Breast epithelium (tissue), 4 donors: ENCODE measurements around the gene SLA2. TPM values are rescaled to one million over a fixed set of nuclear protein-coding genes. Genes with fewer than 3 reads are reported as not detected.

Experiments
- DNase-seq, 2 donors: peaks; one replicate each; pipeline ENCODE4 v3.0.0-alpha.2; 2019; ENCODE audit warnings: low spot score in 2 of 2
- H3K27ac ChIP-seq, 2 donors: fragments of 200-600 bp; sonication (generic) in 1 of 2; one replicate each; pipeline ENCODE4 v1.5.1; 2016 to 2019; ENCODE audit warnings: mild to moderate bottlenecking in 1 of 2
- H3K27me3 ChIP-seq, 2 donors: fragments of 200-600 bp; sonication (generic) in 1 of 2; one replicate each; pipeline versions ENCODE4 v1.5.1 to v1.6.0; 2017 to 2019; ENCODE audit warnings: control low read depth in 1 of 2, mild to moderate bottlenecking in 1 of 2
- H3K36me3 ChIP-seq: fragments of 200-600 bp; one replicate; pipeline ENCODE4 v1.5.1; 2019
- H3K4me1 ChIP-seq, 2 donors: fragments of 200-600 bp; sonication (generic); one replicate each; pipeline ENCODE4 v1.5.1; 2016 to 2019; ENCODE audit warnings: control low read depth in 1 of 2
- H3K4me3 ChIP-seq, 3 donors: fragments of 200-600 bp; sonication (generic); 1 replicate in 2 of 3; 2 replicates in 1 of 3; pipeline ENCODE4 v1.5.1; 2016 to 2019; ENCODE audit warnings: mild to moderate bottlenecking in 3 of 3, moderate library complexity in 2 of 3
- H3K9me3 ChIP-seq, 2 donors: fragments of 200-600 bp; sonication (generic) in 1 of 2; one replicate each; pipeline ENCODE4 v1.5.1; 2016 to 2019; ENCODE audit warnings: control low read depth in 1 of 2
- POLR2A ChIP-seq: fragments of 450-650 bp; IDR thresholded peaks from one replicate; pipeline ENCODE4 v1.6.1; 2016; ENCODE audit warnings: antibody characterized with exemption, mild to moderate bottlenecking, moderate library complexity
- POLR2AphosphoS5 ChIP-seq, 3 donors: sonication (generic); formaldehyde crosslinking; IDR thresholded peaks; one replicate each; pipeline ENCODE4 v1.6.1; 2017; ENCODE audit warnings: antibody characterized with exemption in 3 of 3
- intact Hi-C: fragments of 100-400 bp; cut with DNase I; formaldehyde crosslinking; loops from one replicate; pipeline ENCODE4 v1.15.1; 2023; ENCODE audit warnings: low total_unique reads
- total RNA-seq, 3 donors: library from RNA; depleted of rRNA; stranded (reverse); fragments of >200 nt; gene quantifications; one replicate each; pipeline ENCODE4 v1.1.0, GENCODE V29; 2016
- TF ChIP-seq, protein P1 (sequence below), 3 donors: fragments of 450-650 bp; IDR thresholded peaks; one replicate each; pipeline ENCODE4 v1.5.1; 2016 to 2017; ENCODE audit warnings: antibody characterized with exemption in 3 of 3, mild to moderate bottlenecking in 3 of 3, moderate library complexity in 3 of 3

Gene SLA2
- total RNA-seq, 3 donors from 2014 or later = 0.64 to 1.6 (median 0.66) TPM

DNA sequence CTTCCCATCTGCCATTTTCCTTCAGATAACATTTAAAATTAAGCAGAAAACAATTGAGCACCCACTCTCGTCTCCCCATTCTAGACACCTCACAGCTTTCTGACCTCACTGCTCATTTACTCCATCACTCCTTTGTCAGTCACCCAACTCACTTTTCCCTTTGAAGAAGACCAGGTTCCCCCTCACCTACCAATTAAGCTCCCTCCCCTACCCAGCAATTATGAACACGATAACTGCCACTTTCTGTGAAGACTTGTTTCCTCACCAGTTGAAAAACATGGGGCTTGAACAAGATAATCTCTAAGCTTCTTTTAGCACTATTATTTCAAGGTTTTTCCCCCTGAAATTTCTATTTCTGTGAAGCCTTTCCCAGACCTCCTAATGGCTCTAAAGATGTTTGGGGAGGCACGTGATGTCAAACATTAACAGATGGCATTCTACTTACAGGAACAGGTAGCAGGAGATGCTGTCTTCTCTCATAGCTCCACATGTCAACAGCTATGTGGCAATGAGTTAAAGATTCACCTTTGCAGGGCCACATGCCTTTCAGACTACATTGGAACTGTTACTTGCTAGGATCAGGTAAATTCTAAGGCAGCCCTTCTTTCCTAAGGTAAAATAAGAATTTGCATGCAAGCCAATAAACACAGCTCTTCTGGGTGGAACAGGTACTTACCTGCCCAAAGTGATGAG is 24.8 kb upstream of the SLA2 start:
- intact Hi-C loops = no loop called here

GRCh38 chr20:36666181-36666740 is 20.3 kb upstream of the SLA2 start:
- H3K9me3 ChIP-seq = no peaks in the 10 kb centered on the region
- peaks cover 8% of the 10 kb centered on the region for H3K36me3 ChIP-seq
- H3K4me1 ChIP-seq = no peaks in the 10 kb centered on the region
- intact Hi-C loops = loop anchor here (5.0 kb wide), 1 partner anchor 1201 kb away; no protein-coding TSS in a partner anchor
- no peaks in the 10 kb centered on the region for H3K27me3 ChIP-seq
- no peak overlapping the region for H3K4me3 ChIP-seq
- no peak for DNase-seq
- H3K27ac ChIP-seq = no peak overlapping the region
- TF ChIP-seq POLR2AphosphoS5 (IDR thresholded peaks at IDR 0.05) = no peak
- TF ChIP-seq, protein P1, sequence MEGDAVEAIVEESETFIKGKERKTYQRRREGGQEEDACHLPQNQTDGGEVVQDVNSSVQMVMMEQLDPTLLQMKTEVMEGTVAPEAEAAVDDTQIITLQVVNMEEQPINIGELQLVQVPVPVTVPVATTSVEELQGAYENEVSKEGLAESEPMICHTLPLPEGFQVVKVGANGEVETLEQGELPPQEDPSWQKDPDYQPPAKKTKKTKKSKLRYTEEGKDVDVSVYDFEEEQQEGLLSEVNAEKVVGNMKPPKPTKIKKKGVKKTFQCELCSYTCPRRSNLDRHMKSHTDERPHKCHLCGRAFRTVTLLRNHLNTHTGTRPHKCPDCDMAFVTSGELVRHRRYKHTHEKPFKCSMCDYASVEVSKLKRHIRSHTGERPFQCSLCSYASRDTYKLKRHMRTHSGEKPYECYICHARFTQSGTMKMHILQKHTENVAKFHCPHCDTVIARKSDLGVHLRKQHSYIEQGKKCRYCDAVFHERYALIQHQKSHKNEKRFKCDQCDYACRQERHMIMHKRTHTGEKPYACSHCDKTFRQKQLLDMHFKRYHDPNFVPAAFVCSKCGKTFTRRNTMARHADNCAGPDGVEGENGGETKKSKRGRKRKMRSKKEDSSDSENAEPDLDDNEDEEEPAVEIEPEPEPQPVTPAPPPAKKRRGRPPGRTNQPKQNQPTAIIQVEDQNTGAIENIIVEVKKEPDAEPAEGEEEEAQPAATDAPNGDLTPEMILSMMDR (IDR thresholded peaks at IDR 0.05) = no peak
- TF ChIP-seq POLR2A = no peak

More for the DNA sequence above, 24.8 kb upstream of the SLA2 start:
- no peaks in the 10 kb centered on the region for H3K9me3 ChIP-seq
- DNase-seq = no peak
- H3K4me3 ChIP-seq = no peak overlapping the region
- no peaks in the 10 kb centered on the region for H3K36me3 ChIP-seq
- no peaks in the 10 kb centered on the region for H3K4me1 ChIP-seq
- TF ChIP-seq POLR2AphosphoS5 (IDR thresholded peaks at IDR 0.05) (no peak), POLR2A (no peak)
- TF ChIP-seq, protein P1 (IDR thresholded peaks at IDR 0.05) = no peak
- H3K27me3 ChIP-seq = no peaks in the 10 kb centered on the region
- no peak overlapping the region for H3K27ac ChIP-seq

GRCh38 chr20:36663031-36663430 is 17.0 kb upstream of the SLA2 start:
- intact Hi-C loops = no loop called here
- Histone ChIP-seq H3K4me3 (no peak overlapping the region), H3K4me1 (no peaks in the 10 kb centered on the region), H3K9me3 (no peaks in the 10 kb centered on the region), H3K27ac (no peak overlapping the region), H3K36me3 (peaks cover 8% of the 10 kb centered on the region), H3K27me3 (no peaks in the 10 kb centered on the region)
- no peak for DNase-seq
- no peak for TF ChIP-seq POLR2A

GRCh38 chr20:36658300-36658699 is 12.3 kb upstream of the SLA2 start:
- DNase-seq = no peak
- TF ChIP-seq POLR2A = no peak
- TF ChIP-seq POLR2AphosphoS5 (IDR thresholded peaks at IDR 0.05) = no peak
- Histone ChIP-seq H3K27ac (no peak overlapping the region), H3K4me1 (no peaks in the 10 kb centered on the region), H3K4me3 (no peak overlapping the region), H3K27me3 (no peaks in the 10 kb centered on the region), H3K36me3 (no peaks in the 10 kb centered on the region), H3K9me3 (no peaks in the 10 kb centered on the region)
- intact Hi-C loops = no loop called here

DNA sequence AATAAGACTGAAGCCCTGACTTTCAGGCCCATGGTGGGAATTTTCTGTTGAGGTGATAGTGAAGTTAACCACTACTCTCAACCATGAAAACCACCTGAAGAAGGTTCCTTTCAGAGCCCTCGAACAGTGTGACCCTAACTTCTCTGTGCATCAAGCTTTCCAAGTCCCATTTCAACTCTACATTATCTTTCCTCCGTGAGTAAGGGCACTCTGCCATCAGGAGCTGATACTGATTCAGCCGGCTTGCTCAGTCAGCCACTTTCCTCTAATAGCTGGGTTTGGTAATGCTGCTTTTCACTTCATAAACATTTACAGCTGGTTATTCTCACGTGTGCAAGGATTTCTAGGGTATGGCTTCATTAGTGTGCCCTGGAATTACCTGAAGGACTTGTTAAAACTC is 10.7 kb upstream of the SLA2 start:
- Histone ChIP-seq H3K4me1 (no peaks in the 10 kb centered on the region), H3K4me3 (no peak overlapping the region), H3K36me3 (no peaks in the 10 kb centered on the region), H3K9me3 (no peaks in the 10 kb centered on the region), H3K27ac (no peak overlapping the region), H3K27me3 (no peaks in the 10 kb centered on the region)
- no peak for TF ChIP-seq POLR2A
- TF ChIP-seq, protein P1 (IDR thresholded peaks at IDR 0.05) = no peak
- no peak for TF ChIP-seq POLR2AphosphoS5 (IDR thresholded peaks at IDR 0.05)
- intact Hi-C loops = no loop called here
- no peak for DNase-seq

DNA sequence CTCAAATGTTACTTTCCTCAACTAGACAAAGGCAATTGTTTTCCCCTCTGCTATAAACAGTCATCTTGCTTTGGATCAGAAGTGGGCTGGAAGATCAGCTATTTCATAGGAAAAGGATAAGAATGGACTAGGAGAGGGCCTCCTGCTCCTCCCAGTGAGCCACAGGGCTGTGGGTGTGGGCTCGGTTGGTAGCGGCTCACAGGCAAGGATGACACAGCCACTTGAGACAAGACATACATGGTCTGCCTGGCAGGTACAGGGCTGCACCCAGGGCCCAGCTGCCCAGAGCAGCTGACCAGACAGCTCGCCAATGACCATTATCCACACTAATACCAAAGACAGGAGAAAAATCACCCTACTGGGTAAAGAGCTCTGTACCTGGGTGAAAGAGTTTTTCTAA is 9.0 kb upstream of the SLA2 start:
- Histone ChIP-seq H3K4me1 (no peaks in the 10 kb centered on the region), H3K4me3 (no peak overlapping the region), H3K36me3 (no peaks in the 10 kb centered on the region), H3K9me3 (no peaks in the 10 kb centered on the region), H3K27ac (no peak overlapping the region), H3K27me3 (no peaks in the 10 kb centered on the region)
- no peak for DNase-seq
- TF ChIP-seq POLR2A (no peak), POLR2AphosphoS5 (IDR thresholded peaks at IDR 0.05) (no peak)
- TF ChIP-seq, protein P1 (IDR thresholded peaks at IDR 0.05) = no peak
- intact Hi-C loops = no loop called here
